Gastroesophageal sphincter (tissue), 4 donors: ENCODE results near the gene HINFP. TPM values are rescaled to one million over a fixed set of nuclear protein-coding genes. Genes with fewer than 3 reads are reported as not detected.
A peak's percentile ranks its signal among the peaks of the same experiment; 100 is the strongest.

ENCODE experiments used
- ATAC-seq: fragments of 150-250 bp; one replicate; pipeline ENCODE4 v1.9.1; 2016; ENCODE audit warnings: mild to moderate bottlenecking, moderate library complexity
- H3K27ac ChIP-seq, 4 donors: fragments of 200-600 bp; sonication (generic) in 3 of 4; 1 replicate in 3 of 4; 2 replicates in 1 of 4; pipeline ENCODE4 v1.5.1; 2016 to 2019
- H3K27me3 ChIP-seq: fragments of 200-600 bp; sonication (generic); one replicate; pipeline ENCODE4 v1.5.1; 2019
- H3K36me3 ChIP-seq, 2 donors: fragments of 200-600 bp; sonication (generic); one replicate each; pipeline ENCODE4 v1.5.1; 2019; ENCODE audit warnings: control low read depth in 1 of 2
- H3K4me1 ChIP-seq, 3 donors: fragments of 200-600 bp; sonication (generic); 1 replicate in 2 of 3; 2 replicates in 1 of 3; pipeline ENCODE4 v1.5.1; 2016 to 2019; ENCODE audit warnings: control low read depth in 2 of 3
- H3K4me3 ChIP-seq, 2 donors: fragments of 200-600 bp; sonication (generic); one replicate each; pipeline ENCODE4 v1.5.1; 2019; ENCODE audit warnings: mild to moderate bottlenecking in 1 of 2, moderate library complexity in 1 of 2
- H3K9me3 ChIP-seq, 3 donors: fragments of 200-600 bp; sonication (generic); one replicate each; pipeline ENCODE4 v1.5.1; 2017 to 2019; ENCODE audit warnings: control low read depth in 2 of 3
- CTCF ChIP-seq, 4 experiments: fragments of 200-600 bp in 2 of 4; fragments of 450-650 bp in 2 of 4; sonication (generic) in 1 of 4; IDR thresholded peaks; one replicate each; pipeline ENCODE4 v1.5.1; 2017 to 2019; ENCODE audit warnings: antibody characterized with exemption in 4 of 4, mild to moderate bottlenecking in 2 of 4, moderate library complexity in 2 of 4
- EP300 ChIP-seq: sonication (generic); formaldehyde crosslinking; IDR thresholded peaks from one replicate; pipeline ENCODE4 v1.6.1; 2017; ENCODE audit warnings: antibody characterized with exemption, mild to moderate bottlenecking
- POLR2A ChIP-seq, 2 donors: fragments of 450-650 bp; IDR thresholded peaks; one replicate each; pipeline ENCODE4 v1.6.1; 2017; ENCODE audit warnings: antibody characterized with exemption in 2 of 2, mild to moderate bottlenecking in 2 of 2, moderate library complexity in 1 of 2
- POLR2AphosphoS5 ChIP-seq: sonication (generic); formaldehyde crosslinking; IDR thresholded peaks from one replicate; pipeline ENCODE4 v1.6.1; 2017; ENCODE audit warnings: antibody characterized with exemption
- WGBS, 2 donors: methylation state at CpG; one replicate each; pipeline ENCODE4 v1.1.5; 2018; ENCODE audit warnings: low coverage in 1 of 2; 5-methylcytosine and 5-hydroxymethylcytosine counted together
- total RNA-seq, 4 donors: library from RNA; depleted of rRNA; stranded (reverse); fragments of >200 nt; gene quantifications; one replicate each; pipeline ENCODE4 v1.1.0, GENCODE V29; 2016

The HINFP gene
- total RNA-seq, 4 donors from 2014 or later = 19.0 to 30.2 (median 23.3) TPM

GRCh38 chr11:119093942-119094815, 27.2 kb upstream of the HINFP start:
- H3K27ac ChIP-seq = peak overlapping the region; percentile 79 to 99 (median 96)
- whole genome bisulfite sequencing, 2 donors = 0% methylated on average over 1 to 2 of the region's 81 CpGs
- peak; percentile 11 for ATAC-seq
- peak overlapping the region; percentile 60 to 86 for H3K4me3 ChIP-seq
- TF ChIP-seq CTCF (IDR thresholded peaks at IDR 0.05) = no peak
- TF ChIP-seq POLR2AphosphoS5 = no peak
- no peak for TF ChIP-seq EP300
- peak in 1 of 2 donors; percentile 15 for TF ChIP-seq POLR2A (IDR thresholded peaks at IDR 0.05)
- no peaks in the 10 kb centered on the region for H3K9me3 ChIP-seq
- peaks cover 0 to 31% (median 21%) of the 10 kb centered on the region in 3 donors for H3K4me1 ChIP-seq
- H3K36me3 ChIP-seq = peaks cover 0 to 35% of the 10 kb centered on the region in 2 donors
- no peaks in the 10 kb centered on the region for H3K27me3 ChIP-seq

DNA sequence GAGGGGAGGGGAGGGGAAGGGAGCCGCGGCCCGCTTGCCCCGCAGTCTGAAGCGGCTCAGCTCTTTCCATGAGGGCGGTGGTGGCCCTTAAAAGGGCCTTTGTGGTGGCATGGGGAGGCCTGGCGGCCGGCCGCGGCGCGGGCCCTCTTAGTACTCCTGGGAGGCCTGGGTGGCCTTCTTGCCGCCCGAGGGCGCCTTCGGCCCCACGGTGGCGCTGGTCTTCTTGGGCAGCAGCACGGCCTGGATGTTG, 26.6 kb upstream of the HINFP start:
- no CpG with 5 or more reads among the region's 19 CpGs for WGBS, 2 donors
- no peaks in the 10 kb centered on the region for H3K9me3 ChIP-seq
- ATAC-seq = peak; percentile 81

GRCh38 chr11:119095066-119095880, 26.1 kb upstream of the HINFP start:
- ATAC-seq = peak; percentile 96
- peak overlapping the region; percentile 79 to 99 (median 96) for H3K27ac ChIP-seq
- peak overlapping the region; percentile 60 to 86 for H3K4me3 ChIP-seq
- no peaks in the 10 kb centered on the region for H3K27me3 ChIP-seq
- TF ChIP-seq POLR2AphosphoS5 (peak; percentile 99), POLR2A (IDR thresholded peaks at IDR 0.05) (peak; percentile 98 to 99), EP300 (no peak), CTCF (IDR thresholded peaks at IDR 0.05) (peak in 2 of 4 experiments; percentile 20 to 22)
- WGBS, 2 donors = 0% methylated on average over 8 to 12 of the region's 79 CpGs
- peaks cover 0 to 35% of the 10 kb centered on the region in 2 donors for H3K36me3 ChIP-seq
- peaks cover 0 to 35% (median 24%) of the 10 kb centered on the region in 3 donors for H3K4me1 ChIP-seq
- H3K9me3 ChIP-seq = no peaks in the 10 kb centered on the region

More for the DNA sequence above, 26.6 kb upstream of the HINFP start:
- H3K4me3 ChIP-seq = peak overlapping the region; percentile 60 to 86
- H3K27me3 ChIP-seq = no peaks in the 10 kb centered on the region
- peaks cover 0 to 38% of the 10 kb centered on the region in 2 donors for H3K36me3 ChIP-seq
- peak overlapping the region; percentile 79 to 99 (median 96) for H3K27ac ChIP-seq
- TF ChIP-seq POLR2A (IDR thresholded peaks at IDR 0.05) (no peak), CTCF (IDR thresholded peaks at IDR 0.05) (peak in 3 of 4 experiments; percentile 77 to 85 (median 81)), EP300 (no peak), POLR2AphosphoS5 (no peak)
- peaks cover 0 to 31% (median 21%) of the 10 kb centered on the region in 3 donors for H3K4me1 ChIP-seq

DNA sequence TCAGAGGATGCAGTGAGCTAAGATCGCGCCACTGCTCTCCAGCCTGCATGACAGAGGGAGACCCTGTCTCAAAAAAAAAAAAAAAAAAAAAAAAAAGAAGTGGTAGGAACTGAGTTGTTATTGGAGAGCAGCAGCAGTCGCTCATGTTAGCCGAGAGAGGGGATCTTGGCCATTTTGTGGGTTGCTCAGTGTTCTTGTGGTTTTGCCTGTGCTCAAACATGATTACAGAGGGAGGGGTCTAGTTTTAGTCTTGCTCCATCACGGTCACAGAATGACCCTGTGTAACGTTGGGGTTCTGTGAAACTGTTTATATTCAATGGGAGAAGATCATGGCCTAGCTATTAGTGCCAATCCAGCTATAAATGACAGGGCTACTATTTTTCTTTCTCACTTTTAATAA, 21.7 kb upstream of the HINFP start:
- TF ChIP-seq CTCF (IDR thresholded peaks at IDR 0.05) = no peak
- TF ChIP-seq POLR2A (IDR thresholded peaks at IDR 0.05) = no peak
- no peak for TF ChIP-seq POLR2AphosphoS5
- no peak for TF ChIP-seq EP300
- no peak for ATAC-seq
- peaks cover 0 to 28% of the 10 kb centered on the region in 2 donors for H3K36me3 ChIP-seq
- WGBS, 2 donors = 71 to 79% methylated on average over 4 to 6 of the region's 6 CpGs
- no peaks in the 10 kb centered on the region for H3K9me3 ChIP-seq
- H3K27ac ChIP-seq = no peak overlapping the region
- H3K4me1 ChIP-seq = peaks cover 3 to 37% (median 22%) of the 10 kb centered on the region in 3 donors
- no peak overlapping the region for H3K4me3 ChIP-seq
- H3K27me3 ChIP-seq = no peaks in the 10 kb centered on the region
